Small intestine (tissue), 7 donors: ENCODE data around the gene DVL2. TPM values are rescaled to one million over a fixed set of nuclear protein-coding genes. Genes with fewer than 3 reads are reported as not detected.

Experiments used
- DNase-seq, 2 donors: peaks; one replicate each; pipeline versions ENCODE4 v3.0.0 to v3.0.0-alpha.2; 2013
- FAIRE-seq: peaks from 2 replicates; lab custom pipeline; 2012; peaks lifted over from hg19 to GRCh38; lab: Jason Lieb, UNC
- H3K27ac ChIP-seq, 3 donors: one replicate each; pipeline ENCODE4 v1.5.1; 2013; ENCODE audit warnings: low read length in 2 of 3, mild to moderate bottlenecking in 2 of 3, control low read depth in 1 of 3, inconsistent platforms in 1 of 3, low read depth in 1 of 3, moderate library complexity in 1 of 3
- H3K27me3 ChIP-seq, 3 donors: one replicate each; pipeline ENCODE4 v1.6.1; 2013; ENCODE audit warnings: low read length in 3 of 3, inconsistent platforms in 1 of 3; ENCODE audit not compliant: control insufficient read depth in 3 of 3, insufficient read depth in 3 of 3
- H3K36me3 ChIP-seq, 3 donors: one replicate each; pipeline ENCODE4 v1.6.1; 2013; ENCODE audit warnings: low read length in 3 of 3, inconsistent platforms in 1 of 3, low read depth in 1 of 3, mild to moderate bottlenecking in 1 of 3, moderate library complexity in 1 of 3; ENCODE audit not compliant: control insufficient read depth in 3 of 3, insufficient read depth in 2 of 3
- H3K4me1 ChIP-seq, 3 donors: one replicate each; pipeline ENCODE4 v1.6.1; 2013; ENCODE audit warnings: low read length in 2 of 3, inconsistent platforms in 1 of 3, low read depth in 1 of 3, mild to moderate bottlenecking in 1 of 3, moderate library complexity in 1 of 3; ENCODE audit not compliant: control insufficient read depth in 3 of 3, insufficient read depth in 2 of 3
- H3K4me3 ChIP-seq, 3 donors: one replicate each; pipeline ENCODE4 v1.5.1; 2013; ENCODE audit warnings: low read length in 3 of 3, control low read depth in 1 of 3, inconsistent platforms in 1 of 3, low read depth in 1 of 3, mild to moderate bottlenecking in 1 of 3, moderate library complexity in 1 of 3
- H3K9me3 ChIP-seq, 2 donors: one replicate each; pipeline ENCODE4 v1.6.1; 2013; ENCODE audit warnings: low read depth in 1 of 2, low read length in 1 of 2; ENCODE audit not compliant: control insufficient read depth in 2 of 2, insufficient read depth in 1 of 2
- WGBS, 3 donors: extraction: QIAGEN DNeasy Blood & Tissue Kit; methylation state at CpG; one replicate each; pipeline ENCODE4 v1.1.7; 2013; 5-methylcytosine and 5-hydroxymethylcytosine counted together
- polyA plus RNA-seq, 4 donors: library from polyadenylated mRNA; stranded (reverse) in 3 of 4; unstranded in 1 of 4; fragments of 200-250 nt in 3 of 4; fragments of 120-200 nt in 1 of 4; gene quantifications; one replicate each; pipeline versions ENCODE4 v1.2.1 to v1.2.3, GENCODE V29; 2013
- donor health status: healthy with polysubstance abuse.
- donor health status: control.
- donor health status: control.
- donor health status: Bipolar disorder and iron deficiency.
- donor health status: healthy.

The DVL2 gene
- polyA plus RNA-seq, 4 donors: 8.1 to 44.4 (median 16.0) TPM

- peaks cover 17 to 95% (median 27%) of the 10 kb centered on the region in 3 donors for H3K36me3 ChIP-seq
- DNase-seq: no peak
- H3K4me1 ChIP-seq: peaks cover 0 to 8% (median 0%) of the 10 kb centered on the region in 3 donors
These were observed 7.3 kb downstream of the DVL2 start for GRCh38 chr17:7226721-7227710.

DNA sequence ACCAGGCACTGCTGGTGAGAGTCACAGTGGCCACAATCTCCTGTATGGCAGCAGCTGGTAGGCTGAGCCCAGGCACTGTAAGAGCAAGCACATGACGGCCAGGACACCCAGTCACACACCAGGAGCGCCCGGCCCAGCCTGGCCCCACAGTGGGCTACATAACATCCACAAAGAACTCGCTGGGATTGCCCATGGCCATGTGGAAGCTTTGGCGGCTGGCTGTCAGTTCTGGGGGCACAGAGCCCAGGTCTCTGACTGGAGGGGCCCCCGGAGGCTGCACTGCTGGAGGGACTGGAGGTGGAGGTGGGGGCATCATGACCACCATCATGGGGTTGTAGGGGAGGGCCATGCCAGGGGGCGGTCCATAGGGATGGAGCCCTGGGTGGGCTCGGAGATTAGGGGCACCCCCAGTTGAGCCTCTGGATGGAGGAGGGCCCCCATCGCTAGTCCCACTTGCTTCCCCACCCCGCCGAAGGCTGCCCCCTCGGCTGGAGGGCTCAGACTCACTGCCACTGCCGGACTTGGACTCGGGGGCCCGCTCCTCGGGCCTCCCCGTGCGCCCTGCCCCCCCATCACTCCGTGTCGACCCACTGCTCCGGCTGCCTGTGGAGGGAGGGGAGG is 8.5 kb downstream of the DVL2 start:
- Histone ChIP-seq H3K4me1 (peaks cover 0 to 15% (median 3%) of the 10 kb centered on the region in 3 donors), H3K27me3 (no peaks in the 10 kb centered on the region), H3K9me3 (no peaks in the 10 kb centered on the region), H3K36me3 (peaks cover 20 to 100% (median 27%) of the 10 kb centered on the region in 3 donors), H3K27ac (no peak overlapping the region), H3K4me3 (no peak overlapping the region)
- no peak for FAIRE-seq
- 77 to 88% (median 83%) methylated on average over 14 to 21 of the region's 21 CpGs for WGBS, 3 donors
- no peak for DNase-seq

More at GRCh38 chr17:7226721-7227710, 7.3 kb downstream of the DVL2 start:
- Histone ChIP-seq H3K9me3 (no peaks in the 10 kb centered on the region), H3K27ac (no peak overlapping the region), H3K4me3 (no peak overlapping the region), H3K27me3 (no peaks in the 10 kb centered on the region)
- 92 to 94% (median 94%) methylated on average over 30 to 31 of the region's 31 CpGs for WGBS, 3 donors
- FAIRE-seq: no peak

- H3K4me1 ChIP-seq: peaks cover 0 to 22% (median 5%) of the 10 kb centered on the region in 3 donors
- FAIRE-seq: no peak
- H3K9me3 ChIP-seq: no peaks in the 10 kb centered on the region
- DNase-seq: no peak
- H3K27me3 ChIP-seq: no peaks in the 10 kb centered on the region
- H3K4me3 ChIP-seq: no peak overlapping the region
- 58 to 71% (median 70%) methylated on average over 15 of the region's 15 CpGs for WGBS, 3 donors
- peaks cover 20 to 91% (median 25%) of the 10 kb centered on the region in 3 donors for H3K36me3 ChIP-seq
- no peak overlapping the region for H3K27ac ChIP-seq
These were observed 9.6 kb downstream of the DVL2 start for GRCh38 chr17:7224661-7225111.

GRCh38 chr17:7224110-7224509 is 10.2 kb downstream of the DVL2 start:
- WGBS, 3 donors: 78 to 86% (median 80%) methylated on average over 7 to 10 of the region's 10 CpGs
- Histone ChIP-seq H3K9me3 (no peaks in the 10 kb centered on the region), H3K27me3 (no peaks in the 10 kb centered on the region), H3K4me3 (no peak overlapping the region), H3K4me1 (peaks cover 0 to 27% (median 5%) of the 10 kb centered on the region in 3 donors), H3K36me3 (peaks cover 16 to 85% (median 24%) of the 10 kb centered on the region in 3 donors), H3K27ac (no peak overlapping the region)
- FAIRE-seq (no peak), DNase-seq (no peak)

GRCh38 chr17:7223375-7223774 is 10.9 kb downstream of the DVL2 start:
- H3K36me3 ChIP-seq: peaks cover 16 to 78% (median 20%) of the 10 kb centered on the region in 3 donors
- H3K4me1 ChIP-seq: peaks cover 0 to 34% (median 5%) of the 10 kb centered on the region in 3 donors
- H3K4me3 ChIP-seq: no peak overlapping the region
- H3K27me3 ChIP-seq: no peaks in the 10 kb centered on the region
- FAIRE-seq (no peak), DNase-seq (no peak)
- no peaks in the 10 kb centered on the region for H3K9me3 ChIP-seq
- no peak overlapping the region for H3K27ac ChIP-seq
- 85 to 88% (median 87%) methylated on average over 4 of the region's 4 CpGs for WGBS, 3 donors

DNA sequence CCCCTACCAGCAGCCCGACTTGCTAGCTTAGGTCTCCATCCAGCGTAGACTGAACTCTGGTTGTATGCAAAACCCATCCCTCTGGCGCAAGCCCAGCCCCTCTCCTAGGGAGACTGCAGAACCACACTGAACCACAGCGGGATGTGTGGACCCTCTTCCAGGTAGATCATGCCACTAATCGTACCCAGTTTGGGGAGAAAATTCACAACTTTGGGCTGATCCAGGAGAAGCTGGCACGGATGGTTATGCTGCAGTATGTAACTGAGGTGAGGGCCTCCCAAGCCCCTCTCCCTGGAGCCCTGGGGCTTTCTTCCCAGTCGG is 11.4 kb downstream of the DVL2 start:
- no peak for DNase-seq
- Histone ChIP-seq H3K36me3 (peaks cover 16 to 74% (median 20%) of the 10 kb centered on the region in 3 donors), H3K4me3 (no peak overlapping the region), H3K27ac (no peak overlapping the region), H3K9me3 (no peaks in the 10 kb centered on the region), H3K27me3 (no peaks in the 10 kb centered on the region), H3K4me1 (peaks cover 0 to 36% (median 5%) of the 10 kb centered on the region in 3 donors)
- WGBS, 3 donors: 78 to 86% (median 79%) methylated on average over 7 of the region's 7 CpGs
- FAIRE-seq: no peak

DNA sequence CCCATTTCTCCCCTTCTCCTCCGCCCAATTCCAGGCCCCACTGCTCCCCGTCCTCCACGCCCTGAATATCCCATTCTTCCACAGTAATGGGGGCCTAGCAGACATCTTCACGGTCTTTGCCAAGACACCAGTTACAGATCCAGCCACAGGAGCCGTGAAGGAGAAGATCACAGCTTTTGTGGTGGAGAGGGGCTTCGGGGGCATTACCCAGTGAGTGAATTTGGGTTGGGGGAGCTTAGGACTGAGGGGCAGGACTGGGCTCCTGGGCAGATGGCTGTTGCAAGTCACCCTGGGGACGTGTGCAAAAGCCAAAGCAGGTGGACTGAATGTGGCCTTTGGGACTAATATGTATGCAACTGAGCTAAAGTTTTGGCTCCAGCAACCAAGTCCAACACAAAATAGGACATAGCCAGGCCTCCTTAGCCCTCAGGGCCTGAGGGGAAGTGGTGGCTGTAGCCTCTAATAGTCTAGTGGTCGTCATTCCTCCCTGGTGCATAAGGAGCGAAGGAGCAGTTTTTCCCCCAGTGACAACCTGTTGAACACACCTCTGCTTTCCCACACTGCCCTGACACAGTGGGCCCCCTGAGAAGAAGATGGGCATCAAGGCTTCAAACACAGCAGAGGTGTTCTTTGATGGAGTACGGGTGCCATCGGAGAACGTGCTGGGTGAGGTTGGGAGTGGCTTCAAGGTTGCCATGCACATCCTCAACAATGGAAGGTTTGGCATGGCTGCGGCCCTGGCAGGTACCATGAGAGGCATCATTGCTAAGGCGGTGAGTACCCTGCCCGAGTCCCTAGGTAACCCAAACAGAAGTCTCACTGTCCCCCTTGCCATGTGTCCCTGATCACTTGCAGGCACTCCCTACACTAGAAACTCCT is 12.0 kb downstream of the DVL2 start:
- 64 to 80% (median 78%) methylated on average over 15 of the region's 15 CpGs for WGBS, 3 donors
- DNase-seq: no peak
- Histone ChIP-seq H3K4me3 (no peak overlapping the region), H3K27me3 (peaks cover 0 to 3% (median 0%) of the 10 kb centered on the region in 3 donors), H3K36me3 (peaks cover 16 to 68% (median 20%) of the 10 kb centered on the region in 3 donors), H3K27ac (no peak overlapping the region), H3K9me3 (no peaks in the 10 kb centered on the region), H3K4me1 (peaks cover 0 to 36% (median 8%) of the 10 kb centered on the region in 3 donors)
- FAIRE-seq: no peak
